GM12801 (cell line): ENCODE results near the gene SH3RF3.

Experiments
- TF ChIP-seq, protein P1 (sequence below): IDR thresholded peaks from one replicate; pipeline ENCODE4 v1.5.1; 2011; ENCODE audit warnings: control low read depth; ENCODE audit not compliant: insufficient read length; ENCODE audit errors: extremely low read depth

The SH3RF3 gene

DNA sequence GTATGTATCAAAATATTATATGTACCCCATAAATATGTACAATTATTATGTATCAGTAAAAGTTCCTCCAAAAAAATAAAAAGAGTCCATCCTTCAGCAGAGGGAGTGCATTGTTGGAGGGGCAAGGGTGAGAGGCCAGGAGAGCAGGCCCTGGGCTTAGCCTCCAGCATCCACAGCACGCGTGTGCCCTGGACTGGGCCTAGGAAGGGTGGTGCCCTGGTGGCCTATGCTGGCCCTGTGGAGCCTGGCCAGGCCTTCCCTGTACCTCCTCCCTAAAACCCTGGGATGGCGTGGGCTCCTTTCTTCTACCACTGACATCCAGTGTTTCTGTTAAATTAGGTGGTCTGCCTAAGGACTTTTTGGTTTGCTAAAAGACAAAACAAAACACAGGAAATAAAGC lies 93.4 kb downstream of the SH3RF3 start:
- TF ChIP-seq, protein P1, sequence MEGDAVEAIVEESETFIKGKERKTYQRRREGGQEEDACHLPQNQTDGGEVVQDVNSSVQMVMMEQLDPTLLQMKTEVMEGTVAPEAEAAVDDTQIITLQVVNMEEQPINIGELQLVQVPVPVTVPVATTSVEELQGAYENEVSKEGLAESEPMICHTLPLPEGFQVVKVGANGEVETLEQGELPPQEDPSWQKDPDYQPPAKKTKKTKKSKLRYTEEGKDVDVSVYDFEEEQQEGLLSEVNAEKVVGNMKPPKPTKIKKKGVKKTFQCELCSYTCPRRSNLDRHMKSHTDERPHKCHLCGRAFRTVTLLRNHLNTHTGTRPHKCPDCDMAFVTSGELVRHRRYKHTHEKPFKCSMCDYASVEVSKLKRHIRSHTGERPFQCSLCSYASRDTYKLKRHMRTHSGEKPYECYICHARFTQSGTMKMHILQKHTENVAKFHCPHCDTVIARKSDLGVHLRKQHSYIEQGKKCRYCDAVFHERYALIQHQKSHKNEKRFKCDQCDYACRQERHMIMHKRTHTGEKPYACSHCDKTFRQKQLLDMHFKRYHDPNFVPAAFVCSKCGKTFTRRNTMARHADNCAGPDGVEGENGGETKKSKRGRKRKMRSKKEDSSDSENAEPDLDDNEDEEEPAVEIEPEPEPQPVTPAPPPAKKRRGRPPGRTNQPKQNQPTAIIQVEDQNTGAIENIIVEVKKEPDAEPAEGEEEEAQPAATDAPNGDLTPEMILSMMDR: no peak

GRCh38 chr2:109222825-109223471 lies 93.9 kb downstream of the SH3RF3 start:
- TF ChIP-seq, protein P1: no peak

GRCh38 chr2:109223490-109223889 lies 94.5 kb downstream of the SH3RF3 start:
- TF ChIP-seq, protein P1: no peak

GRCh38 chr2:109225170-109225782 lies 96.3 kb downstream of the SH3RF3 start:
- TF ChIP-seq, protein P1: no peak

DNA sequence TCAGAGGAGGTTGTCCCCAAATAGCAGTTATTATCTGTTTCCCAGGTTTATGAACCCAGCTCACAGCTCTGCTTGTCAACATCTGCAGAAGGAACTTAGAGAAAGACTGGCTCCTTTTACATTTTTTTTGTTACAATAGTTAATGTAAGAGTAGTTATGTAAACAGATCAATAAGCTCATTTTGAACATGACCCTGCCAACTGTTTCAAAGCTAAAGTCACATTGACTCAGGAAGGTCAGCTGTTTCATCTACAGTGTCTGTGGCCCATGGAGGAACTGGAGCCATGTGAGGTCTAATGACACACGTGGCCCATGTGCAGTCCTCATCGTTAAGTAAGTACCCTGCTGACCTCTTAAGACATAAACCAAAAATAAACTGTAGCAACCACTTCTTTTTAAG lies 97.1 kb downstream of the SH3RF3 start:
- TF ChIP-seq, protein P1: no peak

DNA sequence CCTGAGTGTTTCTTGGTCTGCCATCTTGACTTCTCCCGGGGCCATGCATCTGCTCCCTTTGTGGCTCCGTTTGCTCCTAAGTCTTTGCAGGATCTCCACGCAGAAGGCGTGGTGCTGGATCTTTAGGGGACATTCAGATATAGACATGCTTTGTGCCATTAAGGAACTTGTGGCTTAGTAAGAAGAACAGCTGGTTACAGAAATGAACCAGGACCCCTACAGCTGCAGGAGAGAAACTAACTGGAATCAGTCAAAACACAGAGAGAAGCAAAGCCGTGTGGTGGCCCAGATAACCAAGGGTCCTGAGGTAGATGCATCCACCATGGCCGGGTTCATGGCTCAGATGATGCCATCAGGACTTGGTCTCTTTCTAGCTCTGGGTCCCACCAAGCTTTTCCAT lies 97.6 kb downstream of the SH3RF3 start:
- TF ChIP-seq, protein P1: no peak

DNA sequence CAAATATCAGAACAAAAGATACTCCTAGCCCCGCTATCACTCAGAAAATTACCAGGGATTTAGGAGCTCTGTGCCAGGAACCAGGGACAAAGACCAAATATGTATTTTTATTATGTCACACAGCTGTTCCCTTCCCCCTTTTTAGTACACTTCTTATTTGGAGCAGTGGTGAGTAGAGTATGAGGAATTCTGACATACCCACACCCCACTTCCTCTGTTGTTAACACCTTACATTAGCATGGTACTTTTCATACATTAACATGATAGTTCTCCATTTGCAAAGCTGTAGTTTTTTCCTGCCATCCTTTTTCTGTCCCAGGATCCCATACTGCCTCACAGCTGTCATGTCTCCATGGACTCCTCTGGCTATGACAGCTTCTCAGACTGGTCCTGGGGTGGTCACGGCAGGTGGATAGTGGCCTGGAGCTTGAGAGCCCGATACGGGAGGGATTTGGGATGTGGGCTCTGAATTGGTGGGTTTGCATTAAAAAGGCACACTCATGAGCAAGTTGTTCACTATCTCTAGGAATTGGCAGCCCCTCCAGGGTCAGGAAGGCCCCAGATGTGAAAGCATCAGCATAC lies 100.2 kb downstream of the SH3RF3 start:
- TF ChIP-seq, protein P1: no peak
